Stimulated activated CD8-positive, alpha-beta memory T cell treated with anti-CD3 and anti-CD28 coated beads, Interleukin-4, amount 100 ng/mL, for 4 hours (primary cell): ENCODE results near the gene IL1A.
A peak's percentile ranks its signal among the peaks of the same experiment; 100 is the strongest.

Experiments
- DNase-seq, 2 donors: peaks; one replicate each; pipeline ENCODE4 v3.0.0-alpha.2; 2020; ENCODE audit warnings: low read depth in 2 of 2, low spot score in 1 of 2

Gene IL1A

DNA sequence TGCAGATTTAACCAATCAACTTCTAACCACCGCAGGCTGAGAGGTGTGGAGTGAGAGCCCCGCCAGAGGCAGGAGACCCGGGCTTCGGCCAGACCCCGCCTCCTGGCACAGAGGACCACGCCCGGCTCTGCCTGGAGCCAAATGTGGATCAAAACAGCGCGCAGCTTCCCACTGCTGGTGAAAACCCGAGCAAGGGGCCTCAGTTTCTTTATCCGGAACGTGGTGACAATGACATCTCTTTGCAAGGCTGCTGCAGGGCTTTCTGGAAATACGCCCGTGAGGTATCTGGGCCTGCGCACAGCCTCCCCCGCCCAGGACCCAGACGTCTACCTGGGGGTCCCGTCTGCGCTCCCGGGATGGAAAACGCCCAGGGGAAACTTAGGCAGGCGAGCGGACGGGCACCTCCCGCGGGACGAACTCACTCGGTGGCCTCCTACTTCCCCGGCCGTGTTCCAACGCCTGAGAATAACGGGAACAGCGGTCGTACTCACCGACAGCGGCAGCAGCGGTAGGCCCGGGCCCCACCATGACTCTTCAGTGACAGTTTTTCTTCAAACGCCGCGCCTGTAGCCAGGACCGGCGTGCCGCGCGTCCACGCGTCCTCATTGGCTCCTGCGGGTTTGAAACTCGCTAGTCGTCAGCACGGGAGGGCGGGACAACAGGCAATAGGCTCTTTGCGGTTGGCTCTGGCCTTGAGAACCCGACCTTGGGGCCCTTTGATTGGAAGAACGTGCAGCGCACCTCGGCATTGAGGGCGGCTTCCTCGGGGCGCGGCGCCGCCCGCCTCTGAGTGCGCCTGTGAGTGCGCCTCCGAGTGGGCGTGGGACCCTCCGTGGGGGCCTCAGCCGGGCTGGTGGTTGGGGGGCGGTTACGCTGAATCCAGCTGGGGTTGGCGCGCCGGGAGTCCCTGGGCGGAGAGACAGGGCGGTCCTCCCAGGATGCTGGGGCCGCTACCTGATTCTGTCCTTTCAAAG lies 19.9 kb downstream of the IL1A start, which contains the start of gene CKAP2L:
Gene CKAP2L (minus strand): TSS at position 539 of the 974 bp plus-strand sequence. CDS start 11 bp downstream, at position 528.
- peak; percentile 91 for DNase-seq

- DNase-seq = no peak
Observed at GRCh38 chr2:112762276-112762675, 22.0 kb downstream of the IL1A start.

DNA sequence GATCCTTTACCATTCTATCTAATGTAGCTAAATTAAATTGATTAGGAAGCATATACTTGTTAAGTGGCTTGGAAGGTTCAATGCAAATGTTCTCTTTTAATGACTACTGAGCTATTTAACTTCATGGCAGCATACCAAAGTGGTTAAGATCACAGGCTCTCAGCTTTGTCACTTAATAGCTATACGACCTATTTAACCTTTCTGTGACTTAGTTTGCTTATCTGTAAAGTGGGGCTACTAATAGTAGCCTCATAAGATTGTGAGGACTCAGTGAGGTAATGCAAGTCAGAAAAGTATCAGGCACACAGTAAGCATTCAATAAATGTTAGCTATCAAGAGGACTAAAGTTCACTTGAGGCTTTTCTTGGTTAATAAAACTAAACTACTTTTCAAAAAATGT lies 24.1 kb downstream of the IL1A start:
- no peak for DNase-seq

GRCh38 chr2:112758711-112759110 lies 25.6 kb downstream of the IL1A start:
- no peak for DNase-seq

DNA sequence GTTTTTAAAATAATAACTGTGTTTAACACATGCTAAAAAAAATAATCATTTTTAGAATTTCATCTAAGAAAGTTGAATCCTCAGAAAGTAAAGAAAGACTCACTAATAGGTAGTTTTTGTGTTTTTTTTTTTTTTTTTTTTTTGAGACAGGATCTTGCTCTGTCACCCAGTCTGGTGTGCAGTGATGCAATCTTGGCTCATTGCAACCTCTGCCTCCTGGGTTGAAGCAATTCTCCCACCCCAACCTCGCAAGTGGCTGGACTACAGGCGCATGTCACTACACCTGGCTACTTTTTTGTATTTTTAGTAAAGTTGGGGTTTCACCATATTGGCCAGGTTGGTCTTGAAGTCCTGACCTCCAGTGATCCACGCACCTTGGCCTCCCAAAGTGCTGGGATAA lies 27.0 kb downstream of the IL1A start:
- DNase-seq = no peak

- DNase-seq = no peak
Observed at GRCh38 chr2:112756207-112756606, 28.1 kb downstream of the IL1A start.

- DNase-seq = no peak
Observed at GRCh38 chr2:112755444-112755843, 28.8 kb downstream of the IL1A start.

DNA sequence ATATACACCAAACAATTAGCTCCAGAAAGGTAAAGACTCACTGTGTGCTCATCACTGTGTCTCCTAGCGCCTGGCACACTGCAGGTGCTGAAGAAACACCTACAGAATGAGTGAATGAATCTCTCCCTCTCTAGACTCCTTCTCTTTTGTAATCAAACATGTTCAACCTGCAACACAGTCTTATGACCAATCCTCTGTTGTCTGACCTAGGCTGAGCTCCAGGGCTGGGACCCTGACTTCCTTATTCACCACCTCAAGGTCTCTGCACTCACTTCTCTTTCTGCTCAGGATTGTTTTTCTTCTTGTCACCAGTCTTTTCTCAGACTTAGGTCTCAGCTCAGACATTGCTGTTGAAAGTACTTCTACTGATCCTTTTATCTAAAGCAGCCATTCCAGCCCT lies 29.7 kb downstream of the IL1A start:
- DNase-seq = no peak

DNA sequence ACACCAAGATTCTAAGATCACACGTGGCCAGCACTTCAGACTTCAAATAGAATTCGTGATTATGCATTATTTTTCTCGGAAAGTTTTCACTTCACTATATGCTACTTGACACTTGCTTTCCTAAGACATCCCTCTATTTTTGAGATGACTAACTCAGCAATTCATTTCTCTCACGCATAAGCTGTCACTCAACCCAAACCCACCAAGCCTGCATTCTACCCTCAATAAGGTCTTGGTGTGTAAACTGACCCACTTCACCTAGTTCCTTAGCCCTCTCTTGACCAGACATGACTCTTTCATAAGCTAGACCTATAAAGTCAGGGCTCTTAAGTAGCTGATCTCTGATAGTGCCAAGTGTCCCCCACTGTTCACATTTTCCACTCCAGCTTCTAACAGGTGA lies 31.6 kb downstream of the IL1A start:
- DNase-seq = no peak

DNA sequence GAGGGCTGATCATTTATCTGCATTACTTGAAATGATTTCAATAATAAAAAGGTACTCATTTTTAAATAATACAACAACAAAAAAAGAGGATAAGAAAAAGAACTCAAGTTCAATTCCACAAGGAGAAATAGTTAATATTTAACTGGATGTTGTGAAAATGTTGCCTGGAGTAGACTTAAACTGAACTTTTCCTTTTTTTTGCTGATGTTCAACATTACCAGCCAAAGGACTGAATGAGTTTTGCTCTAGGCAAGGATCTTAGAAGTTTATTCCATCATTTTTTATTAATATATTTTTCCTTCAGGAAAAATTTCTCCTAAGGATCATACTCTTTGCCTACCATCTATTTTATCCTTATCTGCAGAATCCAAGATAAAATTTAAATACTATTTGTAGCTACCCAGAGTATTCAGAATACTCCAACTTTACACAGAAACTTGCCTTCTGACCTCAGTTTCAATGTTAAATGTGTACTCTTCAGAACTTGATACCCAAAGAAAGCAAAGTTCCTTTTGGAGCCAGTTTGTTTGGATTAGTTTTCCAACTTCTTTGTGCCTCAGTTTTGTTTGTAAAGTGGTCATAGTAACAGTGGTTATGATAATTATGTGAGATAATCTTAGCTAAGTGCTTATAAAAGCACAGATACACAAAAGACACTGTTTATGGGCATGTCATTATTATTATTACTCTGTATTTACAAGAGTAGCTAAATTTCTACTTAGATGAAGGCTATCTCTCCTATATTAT lies 32.7 kb downstream of the IL1A start:
- DNase-seq = no peak

GRCh38 chr2:112750560-112750843 lies 33.8 kb downstream of the IL1A start:
- no peak for DNase-seq

- DNase-seq = peak; percentile 47 to 59
Observed at GRCh38 chr2:112749755-112750559, 34.3 kb downstream of the IL1A start.

DNA sequence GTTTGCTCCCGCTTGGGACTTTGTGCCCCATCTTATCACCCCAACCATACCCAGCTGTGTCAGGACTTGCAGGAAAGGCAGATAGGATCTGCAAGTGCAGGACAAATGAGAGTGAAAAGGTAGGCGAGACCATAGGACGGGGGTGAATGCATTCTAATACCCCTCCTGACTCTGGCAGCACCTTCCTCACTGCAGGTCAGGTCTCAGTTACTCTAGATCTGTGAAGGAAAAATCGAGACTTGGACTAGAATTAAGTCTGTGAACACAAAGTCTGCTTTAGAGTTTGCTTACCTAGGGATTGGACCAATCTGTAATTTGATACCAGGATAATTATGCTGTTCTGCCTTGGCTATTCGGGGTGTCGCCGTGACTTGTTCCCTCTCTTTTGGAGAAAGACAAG lies 43.8 kb downstream of the IL1A start:
- DNase-seq = no peak

- no peak for DNase-seq
Observed at GRCh38 chr2:112737542-112738232, 46.6 kb downstream of the IL1A start.

GRCh38 chr2:112733871-112734270 lies 50.4 kb downstream of the IL1A start:
- DNase-seq = no peak

DNA sequence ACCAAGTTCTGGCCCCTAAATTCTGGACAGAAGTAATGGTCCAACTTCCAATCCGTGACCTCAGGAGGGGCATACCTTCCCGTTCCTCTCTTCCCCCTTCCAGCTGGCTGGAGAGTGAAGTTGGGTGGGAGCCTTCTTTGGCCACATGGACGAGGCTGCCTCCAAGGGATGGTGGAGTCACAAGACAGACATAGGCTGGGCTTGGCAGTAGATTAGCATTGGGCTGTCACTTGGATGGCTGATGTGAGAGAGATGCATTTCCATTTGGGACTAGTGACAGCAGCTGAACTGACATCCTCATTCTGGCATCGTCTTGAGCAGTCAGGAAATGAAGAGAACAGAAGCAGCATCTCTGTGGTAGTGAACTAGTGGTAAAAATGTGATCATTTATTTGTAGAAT lies 50.8 kb downstream of the IL1A start:
- no peak for DNase-seq

DNA sequence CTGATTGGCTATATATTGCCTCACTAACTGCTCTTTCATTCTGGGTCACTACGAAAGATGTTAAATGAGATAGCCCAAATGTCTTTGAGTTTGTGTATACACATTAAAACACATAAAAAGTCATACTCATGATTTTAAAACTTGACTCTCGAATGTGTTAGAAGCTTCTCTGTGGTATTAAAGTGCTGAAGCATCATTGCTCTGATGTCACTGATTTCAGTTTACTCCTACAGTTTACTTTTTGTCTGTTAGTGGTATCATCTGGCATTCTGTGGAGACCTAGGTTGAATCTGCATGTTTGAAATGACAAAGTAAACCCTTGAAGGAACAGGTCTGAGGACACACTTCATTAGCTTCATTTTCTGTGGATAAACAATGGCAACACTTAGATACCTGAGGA lies 52.8 kb downstream of the IL1A start:
- no peak for DNase-seq

DNA sequence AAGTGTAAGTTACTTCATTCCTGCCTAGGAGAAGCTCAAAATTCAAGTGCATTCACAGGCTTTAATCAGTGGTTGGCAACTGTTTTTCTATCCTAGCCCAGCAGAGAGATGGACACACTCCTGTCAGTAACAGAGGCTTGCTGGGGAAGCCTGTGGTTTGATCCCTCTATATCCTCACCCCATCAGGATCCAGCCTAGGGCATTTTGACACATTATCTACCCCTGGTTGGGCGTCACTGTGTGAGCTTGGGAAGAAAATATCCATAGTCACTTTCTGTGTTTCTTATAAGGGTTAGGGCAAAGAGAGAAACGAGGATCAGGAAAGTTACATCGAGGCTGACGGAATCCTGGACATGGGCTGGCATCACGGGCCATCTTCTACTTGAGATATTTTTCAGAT lies 53.5 kb downstream of the IL1A start:
- DNase-seq = no peak

DNA sequence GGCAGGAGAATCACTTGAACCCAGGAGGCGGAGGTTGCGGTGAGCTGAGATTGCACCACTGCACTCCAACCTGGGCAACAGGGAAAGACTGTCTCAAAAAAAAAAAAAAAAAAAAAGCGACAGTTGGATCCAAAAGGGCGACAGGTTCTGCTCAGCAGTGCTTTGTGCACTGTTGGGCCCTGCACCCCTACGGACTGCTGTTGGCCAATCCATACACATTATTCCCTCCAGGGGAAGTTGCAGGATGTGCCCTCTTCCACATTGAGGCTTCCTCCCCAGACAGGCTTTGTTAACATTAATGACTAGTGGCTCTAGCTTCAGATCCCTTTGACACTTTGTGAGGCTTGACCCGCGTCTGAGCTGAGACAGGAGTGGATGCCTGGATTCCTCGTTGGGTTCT lies 54.1 kb downstream of the IL1A start:
- no peak for DNase-seq

GRCh38 chr2:112728378-112729175 lies 55.7 kb downstream of the IL1A start:
- no peak for DNase-seq
